ENCODE measurements around the gene MMD. TPM values are rescaled to one million over a fixed set of nuclear protein-coding genes. Genes with fewer than 3 reads are reported as not detected.

The MMD gene
- total and polyA plus RNA-seq, 2 of the 13 experiments (the other 11 are each of a cell fraction or from before 2014, with no cell fraction given) = 121 to 225 TPM

- no peak for TF ChIP-seq ZNF225 (CRISPR knock-in tag; IDR thresholded peaks at IDR 0.05)
- TF ChIP-seq E2F2 (CRISPR knock-in tag; IDR thresholded peaks at IDR 0.05; ENCODE audit: borderline replicate concordance) = no peak
- TF ChIP-seq SRF (IDR thresholded peaks at IDR 0.05; ENCODE audit: low read depth, low read length) = no peak
- no peak for TF ChIP-seq TIGD3 (CRISPR knock-in tag; IDR thresholded peaks at IDR 0.05; ENCODE audit: borderline replicate concordance)
- peak in 1 of 2 experiments; percentile 6; a peak in 1 of 4 replicates for TF ChIP-seq HMGXB4 (CRISPR knock-in tag; IDR thresholded peaks at IDR 0.05; ENCODE audit: borderline replicate concordance in 1 of 2, low read depth in 1 of 2)
- TF ChIP-seq ZNF124 (CRISPR knock-in tag; IDR thresholded peaks at IDR 0.05) = peak; percentile 73; the same call in 1 of the 2 replicates
- TF ChIP-seq IKZF5 (CRISPR knock-in tag; IDR thresholded peaks at IDR 0.05) = no peak; the same call in 1 of the 2 replicates
- TF ChIP-seq ONECUT2 (CRISPR knock-in tag; IDR thresholded peaks at IDR 0.05) = no peak
- TF ChIP-seq MIXL1 (CRISPR knock-in tag; IDR thresholded peaks at IDR 0.05) = peak; percentile 87
- no peak for TF ChIP-seq LRRFIP1 (CRISPR knock-in tag; conservative IDR thresholded peaks at IDR 0.05)
- no peak for TF ChIP-seq ZNF30 (CRISPR knock-in tag; IDR thresholded peaks at IDR 0.05)
- TF ChIP-seq ZNF543 (CRISPR knock-in tag; IDR thresholded peaks at IDR 0.05) = peak; percentile 64; the same call in 1 of the 2 replicates
- TF ChIP-seq WIZ (CRISPR knock-in tag; IDR thresholded peaks at IDR 0.05) = no peak
- TF ChIP-seq ZFX (CRISPR knock-in tag; IDR thresholded peaks at IDR 0.05; ENCODE audit: low read depth) = peak; percentile 52; the same call in 1 of the 2 replicates
- TF ChIP-seq ZNF605 (CRISPR knock-in tag; IDR thresholded peaks at IDR 0.05) = peak; percentile 65; the same call in 1 of the 2 replicates
- TF ChIP-seq RCOR2 (CRISPR knock-in tag; IDR thresholded peaks at IDR 0.05) = peak; percentile 70
- peak; percentile 92 for TF ChIP-seq HNF4A (CRISPR knock-in tag; IDR thresholded peaks at IDR 0.05)
- TF ChIP-seq REPIN1 (CRISPR knock-in tag; IDR thresholded peaks at IDR 0.05; ENCODE audit: borderline replicate concordance, low read depth) = peak; percentile 56; the same call in 1 of the 2 replicates
- TF ChIP-seq NFATC3 (CRISPR knock-in tag; IDR thresholded peaks at IDR 0.05) = no peak
- no peak for TF ChIP-seq MXD1 (CRISPR knock-in tag; IDR thresholded peaks at IDR 0.05)
Observed at GRCh38 chr17:55433629-55434422, 12.2 kb upstream of the MMD start (continued).
